ENCODE results near the gene GATM.
A peak's percentile ranks its signal among the peaks of the same experiment; 100 is the strongest.

Gene GATM, protein sequence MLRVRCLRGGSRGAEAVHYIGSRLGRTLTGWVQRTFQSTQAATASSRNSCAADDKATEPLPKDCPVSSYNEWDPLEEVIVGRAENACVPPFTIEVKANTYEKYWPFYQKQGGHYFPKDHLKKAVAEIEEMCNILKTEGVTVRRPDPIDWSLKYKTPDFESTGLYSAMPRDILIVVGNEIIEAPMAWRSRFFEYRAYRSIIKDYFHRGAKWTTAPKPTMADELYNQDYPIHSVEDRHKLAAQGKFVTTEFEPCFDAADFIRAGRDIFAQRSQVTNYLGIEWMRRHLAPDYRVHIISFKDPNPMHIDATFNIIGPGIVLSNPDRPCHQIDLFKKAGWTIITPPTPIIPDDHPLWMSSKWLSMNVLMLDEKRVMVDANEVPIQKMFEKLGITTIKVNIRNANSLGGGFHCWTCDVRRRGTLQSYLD

DNA sequence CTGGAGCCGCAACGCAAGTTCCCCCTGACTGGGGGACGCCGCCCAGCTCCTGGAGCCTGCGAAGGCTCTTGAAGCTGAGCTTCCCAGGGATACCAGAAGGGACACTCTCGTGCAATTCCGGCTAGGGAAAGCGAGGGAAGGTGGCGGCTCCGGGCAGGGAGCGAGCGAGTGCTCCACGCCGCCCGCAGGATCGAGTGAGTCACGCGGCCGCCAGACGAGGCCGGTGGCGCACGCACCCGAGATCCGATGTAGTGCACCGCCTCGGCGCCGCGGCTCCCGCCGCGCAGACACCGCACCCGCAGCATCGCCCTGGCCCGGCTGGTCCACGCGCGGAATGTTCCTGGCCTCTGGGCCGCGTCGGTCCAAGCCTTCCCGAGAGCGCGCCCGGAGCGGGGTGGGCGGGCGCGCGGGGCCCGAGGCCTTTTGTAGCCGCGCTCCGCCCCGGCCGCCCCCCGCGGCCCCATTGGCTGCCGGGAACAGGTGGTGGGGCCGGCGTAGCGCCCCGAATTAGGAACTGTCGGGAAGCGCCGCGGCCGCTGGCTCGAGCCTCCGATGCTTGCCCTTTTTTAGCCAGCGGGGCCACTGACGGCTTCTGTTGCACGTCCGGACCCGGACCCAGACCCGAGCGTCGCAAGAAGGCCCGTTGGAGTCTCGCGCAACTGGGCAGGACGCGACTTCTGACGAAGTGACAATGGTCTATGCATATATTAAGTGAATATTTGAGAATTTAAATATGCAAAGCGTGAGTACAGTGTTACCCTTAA, at the start of gene GATM:
GATM (minus strand) TSS at position 396 of the 764 bp plus-strand sequence; CDS start at position 305, 91 bp downstream.
- DNase-seq (ENCODE audit: low read depth) = peak; percentile 41

DNA sequence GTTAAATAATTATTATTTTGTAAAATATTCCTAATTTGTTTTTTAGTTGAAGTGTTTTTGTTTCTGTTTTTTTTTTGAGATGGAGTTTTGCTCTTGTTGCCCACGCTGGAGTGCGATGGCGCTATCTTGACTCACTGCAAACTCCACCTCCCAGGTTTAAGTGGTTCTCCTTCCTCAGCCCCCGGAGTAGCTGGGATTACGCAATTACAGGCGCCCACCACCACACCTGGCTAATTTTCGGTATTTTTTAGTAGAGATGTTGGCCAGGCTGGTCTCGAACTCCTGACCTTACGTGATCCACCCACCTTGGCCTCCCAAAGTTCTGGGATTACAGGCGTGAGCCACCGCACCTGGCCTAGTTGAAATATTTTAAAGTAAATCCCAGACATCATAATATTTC, 48.7 kb upstream of the GATM start:
- DNase-seq (ENCODE audit: low read depth) = no peak

DNA sequence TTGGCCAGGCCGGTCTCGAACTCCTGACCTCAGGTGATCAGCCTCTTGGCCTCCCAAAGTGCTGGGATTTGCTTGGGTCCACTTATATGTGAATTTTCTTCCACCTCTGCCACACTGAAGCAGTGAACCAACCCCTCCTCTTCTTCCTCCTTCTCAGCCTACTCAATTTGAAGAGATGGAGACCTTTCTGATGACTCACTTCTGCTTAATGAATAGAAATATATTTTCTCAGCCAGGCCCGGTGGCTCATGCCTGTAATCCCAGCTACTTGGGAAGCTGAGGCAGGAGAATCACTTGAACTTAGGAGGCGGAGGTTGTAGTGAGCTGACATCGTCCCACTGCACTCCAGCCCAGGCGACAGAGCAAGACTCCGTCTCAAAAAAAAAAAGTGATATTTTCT, 46.8 kb upstream of the GATM start:
- DNase-seq (ENCODE audit: low read depth) = no peak

DNA sequence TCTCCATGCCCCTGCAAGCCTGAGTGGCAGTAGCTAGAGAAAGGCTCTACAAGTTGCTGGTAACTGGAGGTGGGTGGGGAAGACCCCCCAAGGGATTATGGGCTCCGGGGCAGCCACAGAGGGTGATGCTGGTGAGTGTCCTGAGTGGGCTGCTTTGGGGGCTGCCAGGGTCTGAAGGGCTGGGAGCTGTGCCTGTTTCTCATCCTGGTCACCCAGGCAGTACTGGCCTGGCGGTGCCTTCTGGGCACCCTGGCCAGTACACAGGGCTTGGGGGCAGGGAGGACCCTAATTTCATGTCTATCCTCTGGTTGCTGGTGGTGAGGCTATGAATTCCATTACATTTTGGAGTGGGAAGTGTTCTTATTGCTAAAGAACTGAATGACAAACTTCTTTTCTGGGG, 46.1 kb upstream of the GATM start:
- no peak for DNase-seq (ENCODE audit: low read depth)

DNA sequence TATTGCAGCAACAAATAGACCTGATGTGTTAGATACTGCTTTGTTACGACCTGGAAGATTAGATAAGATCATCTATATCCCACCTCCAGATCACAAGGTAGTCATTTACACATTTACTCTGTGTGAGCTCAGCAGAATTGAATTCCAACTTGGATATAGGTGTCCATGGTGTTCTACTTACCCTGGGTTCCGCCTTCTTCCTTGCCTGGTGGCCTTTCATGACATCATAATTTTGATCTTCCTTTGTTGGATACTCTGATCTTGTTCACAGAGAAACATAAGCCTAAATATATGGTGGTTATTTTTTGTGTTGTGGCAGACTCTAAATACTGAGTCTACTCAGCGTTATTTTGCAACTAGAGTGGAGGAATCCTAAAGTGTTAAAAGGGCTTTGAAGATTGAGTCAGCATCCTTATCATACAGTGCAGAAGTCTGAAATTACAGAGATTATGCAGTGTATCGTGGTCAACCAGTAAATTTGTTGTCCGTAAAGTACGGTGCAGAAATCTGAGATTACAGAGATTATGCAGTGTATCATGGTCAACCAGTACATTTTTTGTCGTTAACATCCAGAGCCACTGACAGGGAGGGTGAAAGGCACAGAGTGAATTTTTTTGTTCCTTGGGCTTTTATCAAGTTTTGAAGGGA, 39.1 kb upstream of the GATM start:
- DNase-seq (ENCODE audit: low read depth) = no peak

DNA sequence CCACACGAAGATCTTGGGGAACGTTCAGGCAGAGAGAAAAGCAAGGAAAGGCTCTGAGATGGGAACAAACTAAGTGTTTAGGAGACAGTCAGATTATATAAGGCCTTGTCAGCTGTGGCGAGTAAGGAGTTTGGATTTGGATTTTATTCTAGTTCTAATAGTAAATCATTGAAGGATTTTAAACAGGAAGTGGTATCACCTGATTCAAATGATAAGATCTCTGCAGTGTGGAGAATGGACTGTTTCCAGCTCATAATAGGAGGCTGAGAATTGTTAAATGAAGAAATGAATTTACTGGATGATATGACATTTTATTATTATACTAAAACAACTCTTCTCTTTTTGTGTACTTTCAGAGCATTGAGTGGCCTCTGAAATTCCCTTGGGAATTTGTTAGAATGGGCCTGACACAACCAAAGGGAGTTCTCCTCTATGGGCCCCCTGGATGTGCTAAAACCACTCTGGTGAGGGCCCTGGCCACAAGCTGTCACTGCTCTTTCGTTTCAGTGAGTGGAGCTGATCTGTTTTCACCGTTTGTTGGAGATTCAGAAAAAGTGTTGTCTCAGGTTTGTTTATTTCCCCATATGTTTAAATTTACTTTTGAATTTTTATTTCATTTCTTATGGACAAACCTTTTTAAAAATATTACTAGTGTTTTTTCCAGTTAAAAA, 36.0 kb upstream of the GATM start:
- no peak for DNase-seq (ENCODE audit: low read depth)

DNA sequence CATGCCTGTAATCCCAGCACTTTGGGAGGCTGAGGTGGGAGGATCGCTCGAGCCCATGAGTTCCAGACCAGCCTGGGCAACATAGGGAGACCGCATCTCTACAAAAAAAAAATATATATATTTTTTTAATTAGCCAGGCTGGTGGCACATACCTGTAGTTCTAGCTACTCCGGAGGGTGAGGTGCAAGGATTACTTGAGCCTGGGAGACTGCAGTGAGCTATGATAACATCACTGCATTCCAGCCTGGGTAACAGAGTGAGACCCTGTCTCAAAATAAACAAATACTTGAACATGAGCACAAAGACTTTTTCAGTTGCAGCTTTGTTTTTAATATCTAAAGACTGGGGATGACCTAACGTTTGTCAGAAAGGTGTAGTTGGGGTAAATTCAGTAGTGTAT, 31.3 kb upstream of the GATM start:
- no peak for DNase-seq (ENCODE audit: low read depth)

DNA sequence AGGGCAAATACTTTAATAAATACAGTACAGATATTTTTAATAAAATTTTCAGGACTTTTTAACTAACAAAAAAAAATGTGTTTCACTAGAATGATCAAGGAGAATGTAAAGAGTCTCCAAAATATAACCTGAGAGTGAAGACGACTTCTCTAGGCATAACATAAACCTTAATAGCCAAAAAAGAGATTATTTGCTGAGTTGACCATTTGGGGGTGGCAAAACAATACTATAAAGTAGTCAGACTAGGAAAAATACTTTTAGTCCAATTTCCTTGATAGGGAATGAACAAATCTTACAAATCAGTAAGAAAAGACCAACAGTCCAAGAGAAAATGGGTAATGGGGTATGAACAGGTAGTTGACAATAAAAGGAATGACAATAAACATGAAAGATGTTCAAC, 29.4 kb upstream of the GATM start:
- no peak for DNase-seq (ENCODE audit: low read depth)

DNA sequence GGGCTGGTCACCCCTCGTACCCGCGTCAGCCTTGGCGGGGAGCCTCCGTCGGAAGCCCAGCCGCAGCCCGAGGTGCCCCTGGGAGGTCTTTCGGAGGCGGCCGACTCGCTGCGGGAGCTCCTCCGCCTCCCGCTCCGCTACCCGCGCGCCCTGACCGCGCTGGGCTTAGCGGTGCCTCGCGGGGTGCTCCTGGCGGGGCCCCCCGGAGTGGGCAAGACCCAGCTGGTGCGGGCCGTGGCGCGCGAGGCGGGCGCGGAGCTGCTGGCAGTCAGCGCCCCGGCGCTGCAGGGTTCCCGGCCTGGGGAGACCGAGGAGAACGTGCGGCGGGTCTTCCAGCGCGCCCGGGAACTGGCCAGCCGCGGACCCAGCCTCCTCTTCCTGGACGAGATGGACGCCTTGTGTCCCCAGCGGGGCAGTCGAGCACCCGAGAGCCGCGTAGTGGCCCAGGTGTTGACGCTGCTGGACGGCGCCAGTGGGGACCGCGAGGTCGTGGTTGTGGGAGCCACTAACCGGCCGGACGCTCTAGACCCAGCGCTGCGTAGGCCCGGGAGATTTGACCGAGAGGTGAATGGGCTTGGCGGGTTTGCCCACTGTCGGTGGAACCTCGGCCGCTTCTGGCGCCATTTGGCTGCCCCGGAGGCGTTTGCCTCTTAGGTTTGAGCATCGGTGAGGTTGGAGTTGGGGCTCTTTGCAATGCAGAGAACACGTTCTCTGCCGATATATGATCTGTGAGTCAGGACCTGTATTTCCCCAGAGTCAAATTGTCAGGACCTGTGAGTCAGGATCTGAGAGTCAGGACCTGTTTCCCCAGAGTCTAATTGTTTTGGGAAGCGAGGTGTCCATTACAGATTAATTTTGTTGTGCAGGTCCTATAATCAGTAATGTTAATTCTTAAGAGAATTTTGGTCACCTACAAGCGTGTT, 24.9 kb upstream of the GATM start:
- DNase-seq (ENCODE audit: low read depth) = no peak

DNA sequence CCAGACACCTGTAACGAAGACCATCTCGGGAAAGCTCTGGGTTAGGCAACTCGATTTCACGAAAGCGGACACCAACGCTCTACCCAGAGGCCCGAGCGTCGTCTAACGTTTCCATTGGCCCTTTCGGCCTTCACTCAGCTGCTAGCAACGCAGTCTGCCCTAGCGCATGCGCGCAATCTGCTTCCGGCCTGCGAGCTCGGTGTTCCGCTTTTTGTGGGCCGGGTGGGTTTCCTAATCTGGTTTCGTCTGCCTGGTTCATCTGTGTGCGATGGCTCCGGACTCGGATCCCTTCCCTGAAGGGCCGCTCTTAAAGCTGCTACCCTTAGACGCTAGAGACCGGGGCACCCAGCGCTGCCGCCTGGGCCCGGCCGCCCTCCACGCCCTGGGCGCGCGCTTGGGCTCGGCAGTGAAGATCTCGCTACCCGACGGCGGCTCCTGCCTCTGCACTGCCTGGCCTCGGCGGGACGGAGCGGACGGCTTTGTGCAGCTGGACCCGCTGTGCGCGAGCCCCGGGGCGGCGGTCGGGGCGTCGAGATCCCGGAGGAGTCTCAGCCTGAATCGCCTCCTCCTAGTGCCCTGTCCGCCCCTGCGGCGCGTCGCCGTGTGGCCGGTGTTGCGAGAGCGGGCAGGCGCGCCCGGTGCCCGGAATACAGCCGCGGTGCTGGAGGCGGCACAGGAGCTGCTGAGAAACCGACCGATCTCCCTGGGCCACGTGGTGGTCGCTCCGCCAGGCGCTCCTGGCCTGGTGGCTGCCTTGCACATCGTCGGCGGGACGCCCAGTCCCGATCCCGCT, 24.0 kb upstream of the GATM start:
- peak; percentile 98 for DNase-seq (ENCODE audit: low read depth)

DNA sequence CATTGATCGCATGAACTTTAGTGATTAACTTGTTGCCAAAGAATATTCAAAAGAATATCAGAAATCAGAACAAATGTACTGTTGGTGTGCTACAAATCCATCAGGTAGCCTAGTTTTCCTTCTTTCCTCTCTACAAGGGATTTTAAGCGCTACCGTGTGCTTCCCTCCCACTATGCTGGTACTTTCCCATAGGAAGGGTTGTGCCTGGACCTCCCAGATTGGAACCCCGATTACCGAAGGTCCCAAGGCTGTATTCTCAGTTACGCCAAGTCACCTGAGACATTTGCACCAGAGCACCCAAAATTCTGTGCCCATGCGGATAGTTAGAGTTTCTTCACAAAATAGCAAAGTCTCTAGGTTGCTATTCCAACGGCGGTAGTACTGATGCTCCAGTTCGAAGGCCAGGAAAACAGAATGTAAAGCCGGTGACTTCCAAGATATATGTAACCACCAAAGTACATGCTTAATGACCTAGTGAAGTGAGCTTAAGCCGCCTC, 23.4 kb upstream of the GATM start:
- no peak for DNase-seq (ENCODE audit: low read depth)

DNA sequence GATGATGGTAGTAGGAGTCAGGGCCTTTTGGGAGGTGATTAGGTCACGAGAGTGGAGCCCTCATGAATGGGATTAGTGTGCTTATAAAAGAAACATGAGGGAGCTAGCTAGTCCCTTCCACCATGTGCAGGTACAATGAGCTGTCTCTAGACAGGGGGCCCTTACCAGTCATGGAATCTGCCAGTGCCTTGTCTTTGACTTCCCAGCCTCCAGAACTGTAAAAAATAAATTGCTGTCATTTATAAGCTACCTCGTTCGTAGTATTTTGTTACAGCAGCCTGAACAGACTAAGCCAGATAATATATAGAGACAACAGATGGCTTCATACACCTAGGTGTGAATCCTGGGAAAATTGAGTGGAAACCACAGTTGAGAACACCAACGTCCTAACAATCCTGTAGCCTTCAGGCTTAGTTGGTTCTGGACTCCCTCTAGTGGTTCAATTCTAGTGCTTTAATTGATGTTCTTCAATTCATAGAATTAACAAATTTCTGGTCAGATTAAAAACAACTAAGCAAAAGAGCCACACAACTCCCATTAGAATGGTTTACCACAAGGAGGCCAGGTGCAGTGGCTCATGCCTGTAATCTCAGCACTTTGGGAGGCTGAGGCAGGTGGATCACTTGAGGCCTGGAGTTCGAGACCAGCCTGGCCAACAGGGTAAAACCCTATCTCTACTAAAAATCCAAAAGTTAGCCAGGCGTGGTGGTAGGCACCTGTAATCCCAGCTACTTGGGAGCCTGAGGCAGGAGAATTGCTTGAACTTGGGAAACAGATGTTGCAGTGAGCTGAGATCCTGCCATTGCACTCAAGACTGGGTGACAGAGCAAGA, 21.3 kb upstream of the GATM start:
- DNase-seq (ENCODE audit: low read depth) = peak; percentile 51

DNA sequence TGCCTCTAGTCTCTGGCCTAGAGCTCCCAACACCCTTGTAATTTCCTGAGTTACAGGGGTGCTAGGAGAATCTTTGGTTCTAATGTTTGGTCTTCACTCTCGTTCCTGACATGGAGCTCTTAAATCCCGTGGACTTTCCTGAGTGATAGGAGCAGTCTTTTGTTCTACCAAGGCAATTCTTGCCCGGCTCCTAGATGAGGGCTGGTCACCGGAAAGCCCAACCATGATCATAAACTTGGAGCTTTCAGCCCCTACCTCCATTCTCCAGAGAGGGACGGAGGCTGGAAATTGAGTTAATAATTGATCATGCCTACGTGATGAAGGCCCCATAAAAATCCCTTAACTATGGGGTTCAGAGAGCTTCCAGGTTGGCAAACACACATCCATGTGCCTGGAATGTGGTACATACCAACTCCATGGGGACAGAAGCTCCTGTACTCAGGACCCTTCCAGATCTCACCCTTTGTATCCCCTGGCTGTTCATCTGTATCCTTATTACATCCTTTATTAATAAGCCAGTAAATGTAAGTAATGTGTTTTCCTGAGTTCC, 18.8 kb upstream of the GATM start:
- no peak for DNase-seq (ENCODE audit: low read depth)

DNA sequence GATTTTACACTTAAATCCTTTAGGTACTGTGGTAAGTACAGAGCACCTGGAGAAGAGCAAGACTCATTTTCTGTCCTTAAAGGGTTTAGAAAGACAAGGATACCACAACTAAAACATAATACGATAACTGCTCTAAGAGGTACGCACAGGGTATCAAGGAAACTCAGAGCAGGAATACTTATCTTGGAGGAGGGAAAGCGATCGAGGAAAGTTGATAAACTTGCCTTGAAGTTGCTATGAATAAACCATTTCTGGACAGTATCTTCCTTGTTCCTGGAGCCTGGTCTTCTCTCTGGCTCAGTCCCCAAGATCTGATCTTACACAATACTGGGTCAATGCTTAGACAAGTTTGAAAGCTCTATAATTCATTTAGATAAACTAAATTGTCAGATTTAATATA, 17.6 kb upstream of the GATM start:
- no peak for DNase-seq (ENCODE audit: low read depth)

DNA sequence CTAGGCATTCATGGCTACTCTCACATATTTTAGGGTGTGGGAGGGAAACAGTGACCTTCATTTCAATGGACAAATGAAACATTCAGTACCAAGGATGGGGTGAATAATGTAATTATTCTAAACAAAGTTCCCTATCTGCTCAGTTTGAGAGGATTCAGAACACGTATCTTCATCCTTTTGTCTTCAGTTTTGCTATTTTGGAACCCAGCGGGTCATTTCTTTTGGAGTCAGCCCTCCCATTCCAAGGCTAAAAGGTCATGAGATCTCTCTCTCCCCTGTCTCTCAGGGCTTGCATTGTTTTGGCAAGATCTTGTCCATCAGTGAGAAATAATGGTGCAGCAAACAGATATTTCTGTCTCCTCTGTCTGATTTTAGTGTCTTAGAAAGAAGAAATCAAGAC, 16.3 kb upstream of the GATM start:
- no peak for DNase-seq (ENCODE audit: low read depth)

DNA sequence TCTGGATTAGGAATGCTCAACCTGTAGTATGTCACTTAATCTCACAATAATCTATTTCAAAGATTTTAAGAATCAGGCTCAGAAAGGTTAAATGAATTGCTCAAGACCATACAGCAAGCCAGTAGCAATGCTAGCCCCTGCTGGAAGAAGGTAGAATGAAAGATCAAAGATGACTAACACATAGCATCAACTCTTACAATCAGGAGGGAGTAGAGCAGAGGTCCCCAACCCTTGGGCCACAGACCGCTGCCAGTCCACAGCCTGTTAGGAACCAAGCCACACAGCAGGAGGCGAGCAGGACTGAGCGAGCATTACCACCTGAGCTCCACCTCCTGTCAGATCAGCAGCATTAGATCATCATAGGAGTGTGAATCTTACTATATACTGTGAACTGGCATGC, 15.5 kb upstream of the GATM start:
- no peak for DNase-seq (ENCODE audit: low read depth)

DNA sequence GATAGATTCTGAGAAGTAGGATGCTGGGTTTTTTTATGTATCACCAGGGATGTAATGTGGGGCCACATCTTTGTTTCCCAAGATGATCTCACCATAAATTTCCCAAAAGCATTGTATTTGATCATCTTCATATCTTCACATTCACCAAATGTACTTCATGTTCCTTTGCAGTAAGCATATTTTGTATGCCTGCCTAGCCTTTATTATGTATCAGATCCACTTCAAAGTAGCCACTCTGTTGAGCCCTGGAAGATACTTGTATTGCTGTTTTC, 14.2 kb upstream of the GATM start:
- DNase-seq (ENCODE audit: low read depth) = no peak

DNA sequence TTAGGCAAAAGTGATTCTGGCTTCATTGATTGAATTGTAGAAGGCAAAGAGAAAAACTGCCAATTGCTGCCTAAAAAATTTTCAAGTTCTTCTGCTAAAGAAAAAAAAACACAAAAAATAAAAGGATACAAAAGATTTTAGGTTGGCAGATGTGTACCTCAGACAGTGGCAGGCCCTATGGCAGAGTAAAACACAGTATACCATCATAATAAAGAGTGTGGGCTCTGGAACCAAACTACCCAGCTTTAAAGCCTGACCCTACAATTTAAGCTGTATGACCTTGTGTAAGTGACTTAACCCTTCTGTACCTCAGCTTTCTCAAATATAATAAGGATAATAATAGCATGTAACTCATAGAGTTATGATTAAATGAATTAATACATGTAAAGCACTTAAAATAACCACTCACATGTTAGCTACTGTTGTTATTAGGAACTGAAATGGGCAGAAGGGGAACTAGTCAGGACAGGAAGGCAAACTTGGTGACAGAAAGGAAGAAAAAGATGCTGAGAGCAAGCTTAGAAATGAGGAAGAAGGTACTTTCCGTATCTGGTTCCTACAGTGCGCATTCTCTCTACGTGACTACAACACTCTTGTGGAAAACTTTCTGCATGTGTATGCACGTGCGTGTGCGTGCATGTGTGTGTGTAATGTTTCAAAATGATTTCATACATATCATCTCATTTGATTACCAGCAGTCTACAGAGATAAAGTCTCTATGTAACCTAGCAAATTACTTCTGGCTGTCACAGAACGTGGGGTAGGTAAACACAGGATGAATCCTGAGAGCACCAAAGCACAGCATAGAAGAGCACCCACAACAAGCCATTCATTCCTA, 13.6 kb upstream of the GATM start:
- DNase-seq (ENCODE audit: low read depth) = no peak
